Skeletal muscle satellite cell (primary cell): Measurements from ENCODE around the gene TBC1D30. TPM values are rescaled to one million over a fixed set of nuclear protein-coding genes. Genes with fewer than 3 reads are reported as not detected.
"Not testable (repeated sequence)": the region's sequence is repeated elsewhere in the genome, so short reads cannot be mapped to it uniquely, and the experiment has no call there.

Source experiments
- H3K27me3 ChIP-seq: 2 replicates; pipeline ENCODE4 v1.7.0; 2013; ENCODE audit warnings: low read length; ENCODE audit not compliant: control insufficient read depth, insufficient read depth
- H3K36me3 ChIP-seq: 2 replicates; pipeline ENCODE4 v1.7.0; 2013; ENCODE audit warnings: mild to moderate bottlenecking, control low read depth, low read length; ENCODE audit not compliant: insufficient read depth
- H3K4me1 ChIP-seq: 2 replicates; pipeline ENCODE4 v1.7.0; 2013; ENCODE audit warnings: low read length; ENCODE audit not compliant: control insufficient read depth, insufficient read depth
- H3K4me2 ChIP-seq: 2 replicates; pipeline ENCODE4 v1.7.0; 2013; ENCODE audit warnings: mild to moderate bottlenecking, low read length
- H3K4me3 ChIP-seq: 2 replicates; pipeline ENCODE4 v1.7.0; 2013; ENCODE audit warnings: low read length
- H3K9ac ChIP-seq: 2 replicates; pipeline ENCODE4 v1.7.0; 2013; ENCODE audit warnings: mild to moderate bottlenecking, low read depth, low read length, moderate library complexity
- H3K9me3 ChIP-seq: replicated peaks from 2 replicates; pipeline ENCODE4 v1.7.0; 2013; ENCODE audit warnings: mild to moderate bottlenecking, control low read depth, low read length
- total RNA-seq: library from RNA; depleted of rRNA; stranded (reverse); fragments of >200 nt; gene quantifications from 2 replicates; pipeline ENCODE4 v1.2.3, GENCODE V29; 2012; rRNA removed

The TBC1D30 gene, protein sequence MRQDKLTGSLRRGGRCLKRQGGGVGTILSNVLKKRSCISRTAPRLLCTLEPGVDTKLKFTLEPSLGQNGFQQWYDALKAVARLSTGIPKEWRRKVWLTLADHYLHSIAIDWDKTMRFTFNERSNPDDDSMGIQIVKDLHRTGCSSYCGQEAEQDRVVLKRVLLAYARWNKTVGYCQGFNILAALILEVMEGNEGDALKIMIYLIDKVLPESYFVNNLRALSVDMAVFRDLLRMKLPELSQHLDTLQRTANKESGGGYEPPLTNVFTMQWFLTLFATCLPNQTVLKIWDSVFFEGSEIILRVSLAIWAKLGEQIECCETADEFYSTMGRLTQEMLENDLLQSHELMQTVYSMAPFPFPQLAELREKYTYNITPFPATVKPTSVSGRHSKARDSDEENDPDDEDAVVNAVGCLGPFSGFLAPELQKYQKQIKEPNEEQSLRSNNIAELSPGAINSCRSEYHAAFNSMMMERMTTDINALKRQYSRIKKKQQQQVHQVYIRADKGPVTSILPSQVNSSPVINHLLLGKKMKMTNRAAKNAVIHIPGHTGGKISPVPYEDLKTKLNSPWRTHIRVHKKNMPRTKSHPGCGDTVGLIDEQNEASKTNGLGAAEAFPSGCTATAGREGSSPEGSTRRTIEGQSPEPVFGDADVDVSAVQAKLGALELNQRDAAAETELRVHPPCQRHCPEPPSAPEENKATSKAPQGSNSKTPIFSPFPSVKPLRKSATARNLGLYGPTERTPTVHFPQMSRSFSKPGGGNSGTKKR
- total RNA-seq, result 0.22 and 0.51 TPM in 2 replicates

DNA sequence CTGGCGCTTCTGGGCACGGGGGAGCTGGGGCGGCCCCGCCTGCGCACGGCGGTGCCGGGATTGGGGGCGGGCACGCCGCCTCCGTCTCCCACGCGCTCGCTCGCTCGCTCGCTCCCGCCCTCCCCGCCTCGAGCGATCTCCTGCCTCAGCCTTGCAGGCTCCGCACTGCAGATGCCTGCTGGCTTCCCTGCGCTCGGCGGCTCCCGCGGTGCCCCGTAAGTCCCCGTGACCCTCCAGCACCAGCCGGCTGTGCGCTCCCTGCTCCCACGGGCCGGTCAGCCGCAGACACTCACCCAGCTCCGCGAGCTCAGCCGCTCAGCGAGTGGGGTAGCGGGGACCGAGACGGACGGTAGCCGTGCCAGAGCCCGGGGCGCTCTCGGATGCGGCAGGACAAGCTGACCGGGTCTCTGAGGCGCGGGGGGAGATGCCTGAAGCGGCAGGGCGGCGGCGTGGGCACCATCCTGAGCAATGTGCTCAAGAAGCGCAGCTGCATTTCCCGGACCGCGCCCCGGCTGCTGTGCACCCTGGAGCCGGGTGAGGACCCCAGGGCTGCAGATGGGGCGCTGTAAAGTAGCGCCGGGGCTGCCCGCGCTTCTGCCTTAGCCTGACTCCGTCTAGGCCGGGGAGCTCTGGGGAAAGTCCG, at the start of gene TBC1D30:
TSS of gene TBC1D30 (plus strand) at position 148 of the 643 bp plus-strand sequence. CDS start at position 381, 233 bp downstream.
- Histone ChIP-seq H3K4me3 (peak within 1 kb of the TSS; percentile 63), H3K4me2 (peak within 1 kb of the TSS; percentile 87), H3K9ac (no peak within 1 kb of the TSS), H3K9me3 (no peaks in the 10 kb centered on the region), H3K36me3 (no peaks in the 10 kb centered on the region), H3K4me1 (peaks cover 11% of the 10 kb centered on the region), H3K27me3 (peaks cover 80% of the 10 kb centered on the region)

DNA sequence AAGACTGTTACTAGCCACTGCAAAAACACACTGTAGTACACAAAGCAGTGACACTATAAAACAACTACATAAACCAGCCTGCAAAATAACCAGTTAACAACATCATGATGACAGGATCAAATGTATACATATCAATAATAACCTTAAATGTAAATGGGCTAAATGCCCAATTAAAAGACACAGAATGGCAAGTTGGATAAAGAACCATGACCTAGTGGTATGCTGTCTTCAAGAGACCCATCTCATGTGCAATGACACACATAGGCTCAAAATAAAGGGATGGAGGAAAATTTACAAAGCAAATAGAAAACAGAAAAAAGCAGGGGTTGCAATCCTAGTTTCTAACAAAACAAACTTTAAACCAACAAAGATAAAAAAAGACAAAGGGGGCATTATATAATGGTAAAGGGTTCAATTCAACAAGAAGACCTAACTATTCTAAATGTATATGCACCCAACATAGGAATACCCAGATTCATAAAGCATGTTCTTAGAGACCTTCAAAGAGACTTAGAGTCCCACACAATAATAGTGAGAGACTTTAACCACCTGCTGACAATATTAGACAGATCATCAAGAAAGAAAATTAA, 49.2 kb upstream of the TBC1D30 start:
- H3K9ac ChIP-seq, H3K9me3 ChIP-seq, H3K4me2 ChIP-seq, H3K4me1 ChIP-seq, H3K4me3 ChIP-seq, H3K36me3 ChIP-seq: not testable (repeated sequence)
- H3K27me3 ChIP-seq, result peaks cover 64% of the 10 kb centered on the region

DNA sequence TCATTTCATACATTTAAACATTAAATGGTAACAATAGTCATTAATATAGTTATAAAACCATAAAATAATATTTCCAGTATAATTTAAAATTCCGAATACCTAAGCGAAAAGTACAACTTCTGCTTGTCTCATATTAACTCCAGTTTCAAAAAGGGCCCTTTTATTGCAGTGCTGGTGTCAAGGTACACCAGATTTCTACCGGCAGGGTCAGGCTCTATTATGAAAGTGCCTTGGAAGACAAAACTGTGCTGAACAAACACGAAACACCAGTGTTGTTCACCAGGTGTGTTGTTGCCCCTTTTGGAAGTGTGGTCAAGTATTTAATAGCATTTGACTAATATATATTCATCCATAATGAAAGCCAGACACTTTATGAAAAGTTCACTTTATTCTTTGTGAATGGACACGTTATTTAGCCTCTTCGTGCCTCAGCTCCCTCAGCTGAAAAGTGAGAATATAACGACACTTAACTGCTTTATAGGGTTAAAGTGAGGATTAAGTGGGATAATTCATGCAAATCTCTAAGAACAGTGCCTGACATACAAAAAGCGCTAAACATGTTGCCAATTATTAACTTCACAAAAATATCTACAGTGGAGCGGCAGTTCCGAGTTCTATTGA, 45.0 kb upstream of the TBC1D30 start:
- Histone ChIP-seq H3K36me3 (no peaks in the 10 kb centered on the region), H3K9ac (no peak overlapping the region), H3K9me3 (peaks cover 7% of the 10 kb centered on the region), H3K4me2 (no peak overlapping the region), H3K4me3 (no peak overlapping the region), H3K27me3 (peaks cover 87% of the 10 kb centered on the region), H3K4me1 (peaks cover 14% of the 10 kb centered on the region)

DNA sequence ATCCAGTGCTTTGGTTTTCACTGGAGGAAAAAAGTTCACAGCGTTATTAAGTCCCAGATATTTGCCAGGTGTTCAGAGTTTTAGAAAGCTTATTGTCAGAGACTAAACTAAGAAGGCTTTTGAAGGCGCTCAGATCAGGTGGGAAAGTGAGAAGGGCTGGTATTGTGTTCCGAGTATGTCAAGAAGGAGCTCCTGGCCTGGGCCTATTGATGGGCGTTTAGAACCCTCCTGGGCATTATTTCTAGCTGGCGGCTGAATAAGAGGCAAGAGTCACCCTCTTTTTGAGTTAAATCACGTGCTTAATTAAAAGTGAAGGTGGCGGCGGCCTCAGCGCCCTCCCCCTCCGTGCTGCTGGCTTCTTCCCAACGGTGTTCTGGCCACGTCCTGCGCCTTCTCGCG, 44.3 kb upstream of the TBC1D30 start:
- Histone ChIP-seq H3K27me3 (peaks cover 90% of the 10 kb centered on the region), H3K9ac (no peak overlapping the region), H3K36me3 (no peaks in the 10 kb centered on the region), H3K4me2 (peak overlapping the region; percentile 74), H3K9me3 (peaks cover 7% of the 10 kb centered on the region), H3K4me3 (peak overlapping the region; percentile 55), H3K4me1 (peaks cover 14% of the 10 kb centered on the region)

DNA sequence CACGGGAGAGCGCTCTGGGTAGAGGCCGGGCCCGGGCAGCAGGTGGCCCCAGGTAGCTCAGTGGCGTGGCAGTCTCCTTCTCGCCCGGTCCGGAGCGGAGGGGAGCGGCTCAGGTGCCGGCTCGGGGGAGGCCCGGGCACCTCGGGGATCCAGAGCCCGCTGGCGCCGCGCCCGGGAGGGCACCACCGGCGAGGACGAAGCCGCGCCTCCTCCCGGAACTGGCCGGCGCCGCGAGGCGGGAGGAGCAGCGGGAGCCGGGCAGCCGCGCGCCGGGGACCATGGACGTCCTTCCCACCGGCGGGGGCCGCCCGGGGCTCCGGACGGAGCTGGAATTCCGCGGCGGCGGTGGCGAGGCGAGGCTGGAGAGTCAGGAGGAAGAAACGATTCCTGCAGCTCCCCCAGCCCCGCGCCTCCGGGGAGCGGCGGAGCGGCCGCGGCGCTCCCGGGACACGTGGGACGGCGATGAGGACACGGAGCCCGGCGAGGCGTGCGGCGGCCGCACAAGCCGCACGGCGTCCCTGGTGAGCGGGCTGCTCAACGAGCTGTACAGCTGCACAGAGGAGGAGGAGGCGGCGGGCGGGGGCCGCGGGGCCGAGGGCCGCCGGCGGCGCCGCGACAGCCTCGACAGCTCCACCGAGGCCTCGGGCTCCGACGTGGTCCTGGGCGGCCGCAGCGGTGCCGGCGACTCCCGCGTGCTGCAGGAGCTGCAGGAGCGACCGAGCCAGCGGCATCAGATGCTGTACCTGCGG, 43.7 kb upstream of the TBC1D30 start:
- Histone ChIP-seq H3K27me3 (peaks cover 87% of the 10 kb centered on the region), H3K9ac (no peak overlapping the region), H3K9me3 (peaks cover 6% of the 10 kb centered on the region), H3K36me3 (no peaks in the 10 kb centered on the region), H3K4me1 (peaks cover 14% of the 10 kb centered on the region), H3K4me3 (peak overlapping the region; percentile 55), H3K4me2 (peak overlapping the region; percentile 74)

DNA sequence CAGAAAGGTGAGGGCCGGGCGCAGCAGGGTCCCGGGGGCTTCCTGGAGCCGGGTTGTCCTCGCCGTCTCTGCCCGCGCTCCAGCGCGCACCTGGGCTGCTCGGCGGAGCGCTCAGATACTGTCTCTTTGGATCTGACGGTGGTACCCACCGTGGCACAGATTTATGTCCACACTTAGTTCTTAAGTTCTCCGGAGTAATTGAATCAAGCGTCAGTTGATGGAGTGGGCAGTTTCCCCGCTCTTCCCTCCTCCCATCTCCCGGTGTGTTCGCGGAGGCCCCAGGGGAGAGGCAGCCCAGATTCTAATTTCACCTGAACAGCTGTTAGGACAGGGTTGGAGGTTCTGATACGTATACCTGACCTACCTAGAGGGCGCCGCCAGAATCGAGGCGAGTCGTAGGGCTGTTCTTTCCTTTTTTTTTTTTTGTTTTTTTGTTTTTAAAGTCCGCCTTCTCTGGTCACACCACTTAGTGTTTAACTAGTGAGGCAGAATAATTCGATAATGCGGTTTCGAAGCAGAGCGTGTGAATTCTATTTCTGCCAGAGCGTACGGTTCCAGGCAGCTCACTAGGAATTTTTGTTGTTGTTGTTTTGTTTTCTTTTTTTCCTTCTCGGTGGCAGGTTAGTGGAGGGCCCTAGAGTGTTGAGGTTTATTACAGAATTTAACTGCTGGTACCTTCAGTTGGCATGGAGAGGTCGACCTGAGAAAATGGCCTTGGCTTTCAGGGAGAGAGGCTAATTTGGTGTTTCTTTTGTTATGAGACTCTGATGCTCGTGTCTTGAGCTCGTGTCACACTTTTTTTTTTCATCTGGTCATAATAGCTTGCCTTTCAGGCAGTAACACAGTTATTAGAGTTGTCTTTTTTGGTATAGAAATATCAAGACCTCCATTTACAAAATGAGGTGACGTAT, 42.9 kb upstream of the TBC1D30 start:
- Histone ChIP-seq H3K9ac (no peak overlapping the region), H3K27me3 (peaks cover 79% of the 10 kb centered on the region), H3K4me3 (peak overlapping the region; percentile 55), H3K9me3 (no peaks in the 10 kb centered on the region), H3K36me3 (no peaks in the 10 kb centered on the region), H3K4me1 (peaks cover 14% of the 10 kb centered on the region), H3K4me2 (peak overlapping the region; percentile 74)

DNA sequence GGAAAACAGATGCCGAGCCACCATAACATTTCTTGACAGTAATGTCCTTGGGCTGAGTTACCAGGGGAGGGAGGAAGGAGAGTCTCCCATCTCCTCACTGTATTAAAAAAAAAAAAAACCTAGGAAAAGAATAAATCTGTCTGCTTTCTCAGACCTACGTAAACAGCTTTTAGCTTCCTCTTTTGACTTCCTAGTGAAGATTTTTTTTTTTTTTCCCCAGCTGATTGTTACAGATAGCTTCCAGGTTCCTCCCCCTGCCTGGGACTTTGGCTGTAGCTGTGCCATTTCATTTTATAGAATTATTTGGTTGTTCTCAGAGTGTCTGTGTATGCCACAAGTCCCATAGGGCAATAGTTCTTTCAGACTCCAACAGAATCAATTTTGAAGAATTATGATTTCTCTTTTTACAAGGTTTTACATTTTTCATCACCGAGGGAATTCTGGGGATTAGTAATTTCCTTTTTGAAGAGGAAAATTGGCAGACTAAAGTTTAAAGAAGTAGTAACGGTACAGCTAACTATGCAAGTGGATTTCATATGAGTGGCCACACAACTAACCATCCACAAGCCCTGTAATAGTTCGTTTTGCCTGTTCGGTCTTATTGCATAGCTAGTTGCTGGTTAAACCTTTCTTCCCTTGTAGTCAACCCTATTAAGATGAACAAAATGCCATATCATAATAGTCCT, 42.1 kb upstream of the TBC1D30 start:
- no peaks in the 10 kb centered on the region for H3K36me3 ChIP-seq
- no peak overlapping the region for H3K9ac ChIP-seq
- H3K4me3 ChIP-seq, result no peak overlapping the region
- peaks cover 14% of the 10 kb centered on the region for H3K4me1 ChIP-seq
- H3K4me2 ChIP-seq, result no peak overlapping the region
- no peaks in the 10 kb centered on the region for H3K9me3 ChIP-seq
- H3K27me3 ChIP-seq, result peaks cover 71% of the 10 kb centered on the region

DNA sequence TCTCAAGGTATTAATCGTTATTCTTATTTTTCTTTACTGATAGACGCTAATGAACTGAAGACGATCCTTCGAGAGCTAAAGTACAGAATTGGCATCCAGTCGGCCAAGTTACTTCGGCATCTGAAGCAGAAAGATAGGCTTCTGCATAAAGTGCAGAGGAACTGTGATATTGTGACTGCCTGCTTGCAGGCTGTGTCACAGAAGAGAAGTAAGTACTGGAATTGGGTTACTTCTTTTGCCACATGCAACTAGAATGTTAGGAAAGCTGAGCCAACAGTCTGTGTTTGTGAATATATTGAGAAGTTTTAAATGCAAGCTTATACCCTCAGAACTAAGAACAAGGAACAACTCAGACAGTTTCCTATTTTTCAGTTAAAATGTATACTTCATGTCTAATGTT, 38.6 kb upstream of the TBC1D30 start:
- no peaks in the 10 kb centered on the region for H3K9me3 ChIP-seq
- H3K4me3 ChIP-seq, result no peak overlapping the region
- H3K36me3 ChIP-seq, result no peaks in the 10 kb centered on the region
- H3K4me2 ChIP-seq, result no peak overlapping the region
- H3K4me1 ChIP-seq, result peaks cover 8% of the 10 kb centered on the region
- H3K27me3 ChIP-seq, result peaks cover 64% of the 10 kb centered on the region
- no peak overlapping the region for H3K9ac ChIP-seq

DNA sequence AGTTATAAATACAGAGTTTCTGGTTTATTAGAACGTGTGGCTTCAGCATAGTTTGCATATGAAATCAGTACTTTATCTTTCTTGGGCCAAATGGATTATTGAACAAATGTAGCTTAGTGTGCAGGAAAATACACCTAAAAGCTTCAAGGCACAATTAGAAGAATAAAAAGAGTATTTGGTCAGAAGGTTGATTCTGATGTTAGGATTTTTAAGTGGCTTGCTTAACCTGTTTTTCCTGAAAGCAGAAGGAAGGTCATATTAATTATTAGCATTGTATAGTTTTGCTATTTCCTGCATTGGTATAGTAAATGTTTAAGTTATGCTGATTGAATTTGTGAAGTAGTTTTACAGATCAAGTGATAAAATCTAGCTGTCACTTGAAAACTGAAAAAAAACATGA, 34.3 kb upstream of the TBC1D30 start:
- no peak overlapping the region for H3K4me3 ChIP-seq
- H3K27me3 ChIP-seq, result peaks cover 30% of the 10 kb centered on the region
- no peak overlapping the region for H3K9ac ChIP-seq
- H3K4me1 ChIP-seq, result no peaks in the 10 kb centered on the region
- H3K9me3 ChIP-seq, result no peaks in the 10 kb centered on the region
- H3K4me2 ChIP-seq, result no peak overlapping the region
- no peaks in the 10 kb centered on the region for H3K36me3 ChIP-seq
